MM.1S (cell line): ENCODE data around the gene CTDSP2.

Experiments used
- DNase-seq: peaks from one replicate; pipeline ENCODE4 v3.0.0-alpha.2; 2015
- H2AFZ ChIP-seq: fragments of 300-600 bp; sonication (generic); 2 replicates; pipeline ENCODE4 v1.6.0; 2016; ENCODE audit warnings: antibody characterized with exemption, low read length
- H3F3A ChIP-seq: fragments of 300-600 bp; sonication (generic); 2 replicates; pipeline ENCODE4 v1.6.1; 2016; ENCODE audit warnings: mild to moderate bottlenecking, antibody characterized with exemption, low read length, moderate library complexity, mixed read lengths; ENCODE audit not compliant: insufficient read depth
- H3K27ac ChIP-seq: fragments of 300-600 bp; sonication (generic); 2 replicates; pipeline ENCODE4 v1.5.1; 2016; ENCODE audit warnings: mild to moderate bottlenecking, low read length
- H3K27me3 ChIP-seq: fragments of 300-600 bp; sonication (generic); replicated peaks from 2 replicates; pipeline ENCODE4 v1.6.0; 2016; ENCODE audit warnings: low read length; ENCODE audit not compliant: insufficient read depth
- H3K36me3 ChIP-seq: fragments of 300-600 bp; sonication (generic); replicated peaks from 2 replicates; pipeline ENCODE4 v1.6.1; 2016; ENCODE audit warnings: mild to moderate bottlenecking, low read length, mixed read lengths; ENCODE audit not compliant: insufficient read depth
- H3K4me1 ChIP-seq: fragments of 300-600 bp; sonication (generic); 2 replicates; pipeline ENCODE4 v1.6.1; 2016; ENCODE audit warnings: low read length, mixed read lengths
- H3K4me2 ChIP-seq: fragments of 300-600 bp; sonication (generic); 2 replicates; pipeline ENCODE4 v1.6.0; 2016; ENCODE audit warnings: low read depth, low read length
- H3K4me3 ChIP-seq: fragments of 300-600 bp; sonication (generic); 2 replicates; pipeline ENCODE4 v1.5.1; 2016; ENCODE audit warnings: low read length, mixed read lengths
- H3K79me2 ChIP-seq: fragments of 300-600 bp; sonication (generic); 2 replicates; pipeline ENCODE4 v1.6.1; 2016; ENCODE audit warnings: mixed run types, low read length, mixed read lengths
- H3K9ac ChIP-seq: fragments of 300-600 bp; sonication (generic); 2 replicates; pipeline ENCODE4 v1.6.1; 2016; ENCODE audit warnings: low read length, mixed read lengths
- H3K9me2 ChIP-seq: fragments of 300-600 bp; sonication (generic); replicated peaks from 2 replicates; pipeline ENCODE4 v1.6.1; 2016; ENCODE audit warnings: mild to moderate bottlenecking, low read length, mixed read lengths; ENCODE audit not compliant: insufficient read depth
- H3K9me3 ChIP-seq: fragments of 300-600 bp; sonication (generic); replicated peaks from 2 replicates; pipeline ENCODE4 v1.6.1; 2016; ENCODE audit warnings: mild to moderate bottlenecking, low read length, mixed read lengths; ENCODE audit not compliant: insufficient read depth
- H4K20me1 ChIP-seq: fragments of 300-600 bp; sonication (generic); 2 replicates; pipeline ENCODE4 v1.6.1; 2016; ENCODE audit warnings: mild to moderate bottlenecking, low read length, moderate library complexity, mixed read lengths; ENCODE audit not compliant: insufficient read depth
- CTCF ChIP-seq: fragments of 300-600 bp; sonication (generic); IDR thresholded peaks from 2 replicates; pipeline ENCODE4 v1.5.1; 2016; ENCODE audit warnings: antibody characterized with exemption, low read length, mixed read lengths
- EZH2 ChIP-seq: fragments of 300-600 bp; sonication (generic); optimal IDR thresholded peaks from 2 replicates; pipeline ENCODE3; 2017; ENCODE audit warnings: low read depth, mild to moderate bottlenecking, antibody characterized with exemption, low read length, mixed read lengths
- EZH2phosphoT487 ChIP-seq: fragments of 300-600 bp; sonication (generic); IDR thresholded peaks from 2 replicates; pipeline ENCODE4 v1.6.1; 2018; ENCODE audit warnings: antibody characterized with exemption, low read length

Gene CTDSP2

GRCh38 chr12:57868221-57868620, 21.7 kb upstream of the CTDSP2 start:
- no peaks in the 10 kb centered on the region for H3K27me3 ChIP-seq
- no peaks in the 10 kb centered on the region for H3K79me2 ChIP-seq
- H3F3A ChIP-seq: 0 out of 2 replicates have a peak, but pooled peaks cover 9% of the 10 kb centered on the region
- no peaks in the 10 kb centered on the region for H3K9me3 ChIP-seq
- no peak overlapping the region for H3K4me2 ChIP-seq
- H4K20me1 ChIP-seq: no peaks in the 10 kb centered on the region
- no peak overlapping the region for H2AFZ ChIP-seq
- DNase-seq: no peak
- H3K27ac ChIP-seq: no peak overlapping the region
- peaks cover 4% of the 10 kb centered on the region; the same call in 1 of the 2 replicates for H3K4me1 ChIP-seq
- no peak overlapping the region for H3K9ac ChIP-seq
- H3K36me3 ChIP-seq: no peaks in the 10 kb centered on the region
- no peaks in the 10 kb centered on the region for H3K9me2 ChIP-seq
- no peak overlapping the region for H3K4me3 ChIP-seq
- no peak for TF ChIP-seq CTCF
- TF ChIP-seq EZH2phosphoT487: no peak
- no peak for TF ChIP-seq EZH2

DNA sequence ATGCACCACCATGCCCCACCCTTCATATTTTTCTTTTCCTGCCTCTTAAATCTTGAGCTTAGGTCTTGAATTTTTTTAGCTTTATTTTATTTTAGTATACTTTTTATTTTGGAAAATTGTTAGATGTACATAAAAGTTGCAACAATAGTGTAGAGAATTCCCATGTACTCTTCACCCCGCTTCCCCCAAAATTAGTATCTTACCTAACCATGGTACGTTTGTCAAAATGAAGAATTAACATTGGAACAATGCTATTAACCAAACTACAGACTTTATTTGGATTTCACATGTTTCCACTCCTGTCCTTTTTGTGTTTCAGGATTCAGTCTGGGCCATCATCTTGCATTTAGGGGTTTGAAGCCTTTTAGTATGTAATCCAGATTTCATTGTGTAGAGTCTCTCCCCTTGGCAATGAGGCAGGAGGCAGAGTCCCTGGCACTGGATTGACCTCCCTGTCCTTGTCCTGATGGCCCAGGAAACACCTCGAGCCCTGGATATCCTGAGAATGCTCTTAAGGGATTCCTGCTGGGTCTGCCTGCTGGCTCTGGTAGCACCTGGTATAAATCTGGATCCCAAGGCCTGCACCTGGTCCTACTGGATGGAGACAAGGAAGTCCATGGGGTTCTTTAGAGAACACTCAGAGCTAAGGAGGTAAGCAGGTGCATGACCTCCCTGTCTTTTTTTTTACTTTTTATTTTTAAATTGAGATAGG, 19.9 kb upstream of the CTDSP2 start:
- Histone ChIP-seq H3K9ac (no peak overlapping the region), H3F3A (0 out of 2 replicates have a peak, but pooled peaks cover 9% of the 10 kb centered on the region), H3K9me2 (no peaks in the 10 kb centered on the region), H3K27me3 (no peaks in the 10 kb centered on the region), H2AFZ (no peak overlapping the region), H4K20me1 (no peaks in the 10 kb centered on the region), H3K4me1 (peaks cover 4% of the 10 kb centered on the region; the same call in 1 of the 2 replicates), H3K79me2 (no peaks in the 10 kb centered on the region), H3K4me3 (no peak overlapping the region), H3K36me3 (no peaks in the 10 kb centered on the region), H3K27ac (no peak overlapping the region), H3K9me3 (no peaks in the 10 kb centered on the region), H3K4me2 (no peak overlapping the region)
- TF ChIP-seq EZH2: no peak
- no peak for TF ChIP-seq CTCF
- no peak for TF ChIP-seq EZH2phosphoT487
- DNase-seq: no peak

GRCh38 chr12:57865084-57865751, 18.7 kb upstream of the CTDSP2 start:
- Histone ChIP-seq H3K4me3 (peak overlapping the region; percentile 64), H3F3A (0 out of 2 replicates have a peak, but pooled peaks cover 9% of the 10 kb centered on the region), H3K9me3 (no peaks in the 10 kb centered on the region), H3K36me3 (no peaks in the 10 kb centered on the region), H3K9me2 (no peaks in the 10 kb centered on the region), H3K4me2 (peak overlapping the region; percentile 92), H3K9ac (peak overlapping the region; percentile 80), H3K27me3 (no peaks in the 10 kb centered on the region), H3K4me1 (peaks cover 4% of the 10 kb centered on the region; the same call in 1 of the 2 replicates), H3K79me2 (no peaks in the 10 kb centered on the region), H2AFZ (peak overlapping the region; percentile 95), H4K20me1 (no peaks in the 10 kb centered on the region), H3K27ac (peak overlapping the region; percentile 35; the same call in 1 of the 2 replicates)
- TF ChIP-seq EZH2phosphoT487 (no peak), EZH2 (no peak), CTCF (no peak)
- DNase-seq: peak; percentile 60
